Head of caudate nucleus (tissue), 42 donors: ENCODE measurements around the gene MYZAP.

Source experiments
- DNase-seq, 42 donors: peaks; one replicate each; pipeline versions ENCODE4 v3.0.0 to v3.0.0-alpha.2; 2020 to 2021; ENCODE audit warnings: mixed read lengths in 7 of 42
- intact Hi-C: fragments of 100-400 bp; cut with DNase I; formaldehyde crosslinking; loops from one replicate; pipeline ENCODE4 v1.15.0; 2022

Gene MYZAP

DNA sequence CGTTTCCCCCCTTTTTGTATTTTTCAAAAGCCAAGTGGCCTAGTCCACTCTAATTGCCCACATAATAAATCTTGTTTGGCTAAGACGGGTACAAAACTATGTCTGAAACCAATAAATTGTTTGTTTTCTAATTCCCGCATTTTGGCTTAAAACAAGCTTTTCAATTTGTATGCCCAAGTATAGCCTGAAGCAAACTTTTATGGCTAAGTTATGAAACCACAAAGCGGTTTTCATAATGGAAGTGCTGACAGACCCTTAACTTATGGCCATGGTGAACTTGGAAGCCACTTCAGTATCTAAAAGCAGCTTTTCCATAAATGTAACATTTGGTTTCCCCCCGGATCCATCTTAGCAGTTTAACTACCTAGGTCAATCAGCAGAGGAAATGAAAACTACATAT lies 84.9 kb downstream of the MYZAP start:
- intact Hi-C loops = no loop called here
- no peak for DNase-seq

DNA sequence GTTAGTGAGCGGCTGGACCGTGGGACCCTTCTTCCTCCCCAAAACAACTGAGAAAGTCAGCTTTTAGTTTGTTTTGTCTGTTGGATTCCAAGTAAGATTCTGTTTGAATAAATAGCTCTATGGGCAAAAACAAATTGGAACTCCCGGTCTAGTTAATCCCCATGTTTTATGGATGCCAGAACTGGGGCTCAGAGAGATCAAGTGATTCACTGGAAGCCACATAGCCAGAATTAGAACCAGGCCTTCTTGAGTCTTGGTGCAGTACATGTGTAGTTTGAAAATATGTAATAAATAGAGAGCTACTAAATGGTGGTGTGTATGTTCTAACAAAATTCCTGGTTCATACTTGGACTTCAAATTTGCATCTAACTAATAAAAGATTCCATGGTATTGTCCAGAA lies 85.5 kb downstream of the MYZAP start:
- intact Hi-C loops = no loop called here
- no peak for DNase-seq

DNA sequence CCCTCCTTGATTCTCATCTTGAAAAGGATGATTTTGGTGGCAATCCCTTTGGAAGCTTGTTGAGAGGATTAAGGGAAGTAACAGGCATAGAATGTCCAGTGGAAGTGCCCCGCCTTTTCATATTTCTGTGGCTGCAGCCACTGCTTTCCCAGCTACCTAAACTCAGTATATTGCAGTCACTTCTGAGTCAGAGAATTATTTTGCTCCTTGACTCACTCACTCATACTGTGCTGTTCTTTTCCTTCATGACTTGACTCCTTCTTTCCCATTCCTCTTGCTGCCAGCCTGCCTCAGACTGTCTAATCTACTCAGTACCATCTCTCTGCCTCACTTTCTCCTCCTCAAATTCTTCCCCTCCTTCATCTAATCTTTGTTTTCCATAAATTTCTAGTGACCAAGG lies 88.3 kb downstream of the MYZAP start:
- DNase-seq = no peak
- intact Hi-C loops = no loop called here

DNA sequence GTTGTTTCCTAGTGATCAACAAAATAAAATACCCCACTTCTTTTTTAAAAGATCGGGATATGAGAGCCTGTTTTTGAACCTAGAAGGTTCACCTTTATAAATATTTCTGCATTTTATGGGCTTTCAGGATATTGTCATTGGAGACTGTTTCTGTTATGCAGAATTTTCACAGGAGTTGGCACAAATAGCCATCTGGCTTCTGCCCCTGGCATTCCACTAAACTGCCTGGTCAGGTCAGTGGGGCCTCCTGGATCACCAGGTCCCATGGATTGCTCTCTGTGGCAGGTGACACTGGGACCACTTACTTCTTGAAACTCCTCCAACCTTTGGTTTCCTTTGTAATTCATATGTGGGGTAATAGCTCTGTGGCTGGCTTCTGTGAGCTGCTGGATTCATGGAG lies 89.3 kb downstream of the MYZAP start:
- DNase-seq = no peak
- intact Hi-C loops = no loop called here

DNA sequence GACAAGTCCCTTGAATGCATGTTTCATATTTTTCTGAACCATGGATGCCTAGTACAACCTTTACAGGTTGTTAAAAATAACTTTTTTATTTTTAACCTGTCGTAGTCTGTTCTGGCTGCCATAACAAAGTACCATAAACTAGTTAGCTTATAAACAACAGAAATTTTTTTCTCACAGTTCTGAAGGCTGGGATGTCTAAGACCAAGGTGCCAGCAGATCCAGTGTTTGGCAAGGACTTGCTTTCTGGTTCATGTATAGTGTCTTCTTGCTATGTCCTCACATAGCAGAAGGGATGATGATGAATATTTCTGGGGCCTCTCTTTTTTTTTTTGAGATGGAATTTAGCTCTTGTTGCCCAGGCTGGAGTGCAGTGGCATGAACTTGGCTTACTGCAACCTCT lies 91.8 kb downstream of the MYZAP start:
- DNase-seq = no peak
- intact Hi-C loops = no loop called here

DNA sequence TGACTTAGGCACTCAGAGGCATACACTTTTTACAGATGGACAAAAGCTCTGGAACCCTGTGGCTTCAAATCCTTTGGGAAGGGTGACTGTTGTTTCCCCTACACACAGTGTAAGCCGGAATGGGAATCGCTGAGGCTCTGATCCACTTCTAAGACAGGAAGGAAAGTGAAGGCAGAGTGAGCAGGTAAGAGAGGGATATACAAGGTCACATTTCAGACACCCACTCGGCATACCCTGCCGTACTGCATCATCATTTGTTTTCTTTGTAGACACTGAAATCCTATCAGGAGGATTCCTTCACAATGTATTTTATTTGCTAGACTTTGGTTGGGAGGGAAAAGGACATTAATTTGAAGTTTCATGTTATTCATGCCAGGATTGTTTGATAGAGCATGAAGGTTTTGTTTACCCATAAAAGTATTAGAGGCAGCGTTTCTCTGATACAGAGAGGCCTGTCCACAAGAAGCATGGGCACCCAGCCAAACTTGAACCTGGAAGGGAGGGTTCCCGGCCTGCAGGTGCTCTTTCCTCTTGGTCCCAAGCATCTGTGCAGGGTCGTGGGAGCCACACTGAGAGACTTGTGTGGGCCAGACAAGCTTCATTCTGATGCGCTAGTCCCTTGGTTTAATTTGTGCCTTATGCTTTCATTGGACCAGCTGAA lies 92.9 kb downstream of the MYZAP start:
- intact Hi-C loops = no loop called here
- DNase-seq = no peak

DNA sequence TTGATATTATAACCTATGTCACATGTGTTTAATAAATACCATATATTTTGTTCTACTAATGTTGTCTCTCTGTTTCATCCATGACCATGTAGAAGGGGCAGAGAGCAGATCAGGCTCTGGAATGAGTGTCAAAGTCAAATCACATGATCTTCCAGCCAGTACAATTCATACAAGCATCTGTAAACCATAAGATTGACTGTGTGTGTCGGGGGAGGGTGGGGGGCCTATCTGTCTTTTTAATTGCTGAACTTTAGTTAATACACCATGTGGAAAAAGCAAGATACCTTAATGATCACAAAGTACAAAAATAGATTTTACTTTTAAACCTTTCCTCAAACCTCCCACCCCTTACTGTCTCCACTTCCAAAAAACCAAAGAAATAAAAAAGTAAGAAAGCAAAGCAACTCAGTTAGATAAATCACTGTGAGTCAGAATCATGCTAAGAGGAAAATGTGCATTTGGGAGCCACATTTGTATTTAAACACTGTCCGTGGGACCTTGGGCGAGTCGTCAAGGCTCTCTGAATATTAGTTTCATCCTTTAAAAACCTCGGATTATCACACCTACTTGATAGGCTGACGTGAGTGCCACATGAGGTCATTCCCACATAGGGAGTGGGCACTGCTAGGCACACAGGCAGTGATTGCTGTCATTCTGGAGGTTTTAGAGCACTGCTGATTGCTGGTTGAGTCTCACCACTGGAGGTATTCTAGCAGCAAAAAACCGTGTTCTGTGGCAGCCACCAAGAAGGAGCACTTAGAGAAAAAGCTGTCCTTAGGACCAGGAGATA lies 93.8 kb downstream of the MYZAP start:
- intact Hi-C loops = no loop called here

DNA sequence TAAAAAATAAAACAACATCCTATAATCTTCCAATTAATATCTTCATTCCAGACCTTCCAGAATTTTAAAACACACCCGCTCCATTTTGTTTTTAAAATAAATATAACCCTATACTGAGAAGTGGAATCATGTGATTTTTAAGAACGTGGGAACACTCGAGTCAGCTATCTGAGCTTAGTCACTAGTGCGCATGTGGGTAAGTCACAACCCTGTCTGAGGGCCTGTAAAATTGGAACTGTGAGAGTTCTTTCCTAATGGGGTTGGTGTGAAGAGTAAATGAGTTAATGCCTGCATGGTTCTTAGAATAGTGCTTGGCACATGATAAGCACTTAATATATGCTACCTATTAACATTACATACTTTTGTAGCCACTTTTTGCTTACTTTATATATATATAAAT lies 95.0 kb downstream of the MYZAP start:
- DNase-seq = no peak
- intact Hi-C loops = no loop called here

More for the DNA sequence above, 93.8 kb downstream of the MYZAP start:
- peak in 7 of 42 donors; percentile 3 to 42 (median 15) for DNase-seq

DNA sequence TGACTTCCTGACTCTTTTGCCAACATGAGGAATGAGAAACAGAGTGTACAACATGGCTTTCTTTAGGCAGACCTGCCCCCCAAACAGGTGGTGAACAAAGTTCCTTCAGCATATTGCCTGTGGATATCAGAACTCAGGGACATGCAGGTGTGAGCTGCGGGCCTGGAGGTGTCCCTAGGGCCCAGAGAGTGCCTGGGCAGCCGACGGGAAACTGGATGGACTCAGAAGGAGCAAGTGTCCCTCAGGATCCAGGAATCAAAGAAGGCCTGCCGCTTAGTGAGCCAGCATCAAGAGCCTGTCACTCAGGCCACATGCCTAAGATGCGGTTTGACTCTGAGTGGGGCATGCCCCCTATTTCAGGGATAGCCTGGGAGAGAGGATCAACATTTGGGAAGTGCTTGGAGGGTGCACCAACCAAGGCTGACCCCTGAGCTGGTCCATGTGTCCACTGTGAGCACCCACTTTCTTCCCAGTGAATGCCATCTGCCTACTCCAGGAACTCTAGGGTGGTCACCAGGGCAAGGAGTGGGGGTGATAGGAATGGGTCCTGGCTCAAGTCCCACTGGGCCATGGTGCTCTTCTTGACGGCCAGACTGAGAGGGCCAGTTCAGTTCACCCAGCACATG lies 98.8 kb downstream of the MYZAP start:
- intact Hi-C loops = no loop called here

DNA sequence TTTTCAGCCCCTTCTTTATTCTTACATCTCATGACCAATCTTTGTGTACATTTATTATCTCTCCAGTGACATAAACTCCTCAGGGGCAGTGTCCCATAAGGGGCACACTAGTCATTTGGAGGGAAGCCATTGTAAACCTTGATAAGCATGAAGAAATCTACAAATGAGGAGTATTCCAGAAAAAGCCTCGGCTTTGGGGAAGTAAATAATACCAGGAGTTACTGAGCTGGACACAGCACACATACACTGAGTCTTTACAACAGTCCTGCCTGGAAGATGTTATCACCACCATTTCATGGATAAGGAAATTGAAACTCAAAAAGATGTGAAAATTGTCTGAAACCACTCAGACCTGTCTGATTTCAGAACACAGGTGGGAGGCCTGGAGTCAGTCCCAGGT lies 99.4 kb downstream of the MYZAP start:
- intact Hi-C loops = no loop called here
- no peak for DNase-seq

More for the DNA sequence above, 98.8 kb downstream of the MYZAP start:
- DNase-seq = no peak

DNA sequence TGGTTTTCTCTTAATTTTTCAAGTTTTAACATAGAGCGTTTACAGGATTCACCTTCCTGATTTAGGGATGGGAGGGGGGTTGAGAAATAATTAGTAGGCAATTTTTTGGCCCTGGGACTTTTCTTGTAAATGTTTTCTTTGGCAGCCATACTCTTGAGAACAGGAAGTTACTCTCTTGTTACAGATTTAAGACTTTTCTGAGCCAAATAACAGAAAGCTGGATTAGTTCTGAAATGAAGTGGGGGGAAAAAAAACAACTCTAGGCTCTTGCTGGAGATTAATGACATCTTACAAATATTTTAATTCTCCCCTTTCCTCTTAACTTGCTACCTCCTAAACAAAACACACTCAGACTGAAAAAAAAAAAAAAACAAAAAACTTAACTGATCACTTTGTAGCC lies 101.0 kb downstream of the MYZAP start:
- intact Hi-C loops = no loop called here
- no peak for DNase-seq

DNA sequence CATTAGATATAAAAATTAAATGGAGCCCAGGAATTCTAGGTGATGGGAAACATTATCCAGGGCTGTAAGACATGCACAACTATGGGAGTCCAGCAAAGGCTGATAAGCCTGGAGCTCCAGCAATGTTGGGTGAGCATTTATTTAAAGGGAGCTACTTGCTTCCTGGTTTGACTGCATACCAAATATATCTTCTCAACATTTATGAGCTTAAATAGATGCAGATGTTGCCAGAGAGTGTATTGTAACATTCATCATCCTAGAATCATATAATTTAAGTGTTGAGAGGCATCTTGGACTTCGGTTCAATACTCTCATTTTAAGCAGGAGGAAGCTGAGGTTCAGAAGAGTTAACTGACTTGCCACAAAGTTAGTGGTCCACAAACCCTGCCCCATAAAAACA lies 102.6 kb downstream of the MYZAP start:
- DNase-seq = no peak
- intact Hi-C loops = no loop called here

DNA sequence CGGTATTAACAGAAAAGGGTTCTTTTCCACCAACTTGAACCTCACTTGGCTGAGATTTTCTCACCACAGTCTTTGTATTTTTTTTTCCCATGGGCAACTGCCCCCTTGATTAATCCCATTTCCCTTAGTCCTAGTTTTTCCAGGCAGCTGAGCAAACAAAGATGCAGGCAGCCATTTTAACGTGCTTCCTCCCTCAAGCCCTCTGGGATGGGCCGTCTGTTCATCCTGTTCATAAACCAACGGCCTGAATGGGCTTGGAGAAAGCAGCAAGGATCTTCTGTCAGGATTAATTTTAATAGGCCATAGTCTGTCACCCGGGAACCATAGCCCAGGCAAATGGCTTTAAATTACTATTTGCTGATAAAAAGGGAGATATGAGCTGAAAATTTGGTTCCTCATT lies 104.4 kb downstream of the MYZAP start:
- DNase-seq = no peak
- intact Hi-C loops = no loop called here

DNA sequence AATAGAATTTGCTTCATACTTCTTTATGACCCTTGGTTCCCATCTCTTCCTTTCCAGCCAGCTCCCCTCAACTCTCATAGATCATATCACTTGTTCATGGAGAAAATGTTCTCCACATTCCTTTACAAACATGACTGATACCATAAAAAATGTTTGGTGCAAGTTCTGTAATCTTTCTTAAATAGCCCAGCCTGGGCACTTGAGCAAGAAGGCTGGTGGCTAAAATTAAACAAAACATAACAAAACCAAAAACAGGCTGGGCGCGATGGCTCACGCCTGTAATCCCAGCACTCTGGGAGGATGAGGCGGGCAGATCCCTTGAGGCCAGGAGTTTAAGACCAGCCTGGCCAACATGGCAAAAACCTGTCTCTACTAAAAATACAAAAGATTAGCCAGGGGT lies 105.9 kb downstream of the MYZAP start:
- DNase-seq = no peak
- intact Hi-C loops = no loop called here

DNA sequence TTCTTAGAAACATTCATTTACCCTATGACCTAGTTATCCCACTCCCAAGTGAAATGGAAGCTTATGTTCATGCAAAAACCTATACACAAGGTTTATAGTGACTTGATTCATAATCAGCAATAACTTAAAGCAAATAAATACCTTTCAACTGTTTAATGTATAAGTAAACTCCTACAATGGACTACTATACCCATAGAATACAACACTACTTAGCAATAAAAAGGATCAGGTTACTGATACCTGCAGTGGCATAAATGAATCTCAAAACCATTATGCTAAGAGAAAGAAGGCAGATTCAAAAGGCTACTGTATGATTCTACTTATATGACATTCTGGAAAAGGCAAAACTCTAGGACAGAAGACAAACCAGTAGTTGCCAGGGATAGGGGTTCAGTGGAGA lies 106.5 kb downstream of the MYZAP start:
- DNase-seq = no peak
- intact Hi-C loops = no loop called here

DNA sequence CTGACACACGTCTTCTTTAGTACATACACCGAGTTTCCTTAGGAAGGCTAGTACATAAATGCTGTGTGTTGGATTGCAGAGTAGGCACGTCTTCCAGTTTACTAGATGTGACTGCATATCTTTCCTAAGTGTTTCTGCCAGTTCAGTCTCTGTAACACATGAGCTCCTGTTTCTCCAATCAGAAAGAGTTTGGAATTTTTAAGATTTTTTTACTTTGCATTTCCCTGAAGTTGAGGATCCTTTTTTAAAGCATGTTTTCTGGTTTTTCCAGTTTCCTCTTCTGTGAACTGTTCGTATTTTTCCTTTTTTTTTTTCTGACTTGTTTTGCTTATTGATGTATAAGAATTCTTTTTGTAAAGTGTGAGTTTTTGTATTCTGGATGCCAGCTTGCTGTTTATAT lies 107.3 kb downstream of the MYZAP start:
- no peak for DNase-seq
- intact Hi-C loops = no loop called here

DNA sequence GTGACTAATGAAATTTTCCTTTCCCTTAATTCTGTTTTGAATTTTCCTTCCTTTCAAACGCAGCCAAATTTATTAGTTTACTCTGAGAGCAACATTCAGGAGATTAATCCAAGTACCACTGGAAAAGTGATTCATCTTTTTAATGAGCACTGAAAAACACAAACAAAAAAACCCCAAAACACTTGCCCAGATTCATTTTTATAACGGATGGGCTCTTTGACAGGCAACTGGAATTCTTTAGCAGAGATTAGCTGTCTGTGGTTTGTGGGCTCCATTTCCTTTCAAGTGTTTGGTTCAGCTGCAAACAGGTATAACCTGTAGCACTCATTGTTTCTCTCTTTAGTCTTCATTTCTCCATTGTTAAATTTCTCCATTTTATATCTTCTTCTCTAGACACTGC lies 111.7 kb downstream of the MYZAP start:
- intact Hi-C loops = no loop called here
- DNase-seq = no peak

DNA sequence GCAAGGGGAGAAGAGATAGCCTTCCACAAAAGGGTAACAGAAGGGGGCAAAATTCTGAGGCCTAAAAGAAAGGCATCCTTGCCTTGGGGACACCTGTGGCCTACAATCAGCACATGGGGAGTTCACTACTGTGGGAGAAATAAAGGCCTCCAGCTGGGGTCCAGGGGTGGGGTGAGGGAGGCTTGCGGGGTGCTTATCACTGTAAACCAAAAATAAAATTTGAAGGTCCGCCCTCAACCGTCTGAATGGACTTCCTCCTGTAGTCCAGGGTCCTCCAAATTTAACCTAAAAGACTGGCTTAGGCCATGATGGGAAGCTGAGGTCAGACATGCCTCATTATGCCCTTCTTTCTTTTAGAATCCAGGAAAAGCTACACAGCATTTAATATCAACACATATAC lies 112.7 kb downstream of the MYZAP start:
- no peak for DNase-seq
- intact Hi-C loops = no loop called here

DNA sequence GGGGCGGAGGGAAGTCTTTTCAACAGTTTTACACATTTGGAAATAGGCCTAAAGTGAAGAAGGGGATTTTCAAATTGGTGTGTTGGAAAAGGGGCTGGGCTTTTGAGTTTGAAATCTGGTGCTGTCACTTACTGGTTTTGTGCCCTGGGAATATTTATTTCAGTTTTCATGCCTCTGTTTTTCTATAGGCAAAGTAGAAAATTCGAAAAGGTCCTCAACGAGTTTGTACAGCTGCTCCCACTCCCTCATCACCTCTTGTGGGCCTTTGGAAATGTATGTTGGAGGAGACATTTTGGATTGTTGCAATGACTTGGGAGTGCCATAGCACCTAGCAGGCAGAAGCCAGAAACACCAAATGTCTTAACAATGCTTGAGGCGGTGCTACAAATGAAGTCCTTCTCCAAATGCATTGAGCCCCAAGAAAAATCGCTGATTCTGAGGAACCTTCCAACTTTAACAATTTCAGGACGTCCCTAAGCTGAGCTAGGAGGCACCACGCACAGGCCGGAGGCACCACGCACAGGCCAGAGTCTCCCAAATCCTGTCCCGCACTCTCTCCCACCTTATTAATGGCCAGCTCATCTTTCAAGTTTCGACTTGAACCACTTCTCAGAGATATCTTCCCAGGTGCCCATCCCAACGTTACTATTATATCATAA lies 114.2 kb downstream of the MYZAP start:
- intact Hi-C loops = no loop called here
- peak in 6 of 42 donors; percentile 8 to 49 (median 16) for DNase-seq
